ENCODE results near the gene CFAP299. TPM values are rescaled to one million over a fixed set of nuclear protein-coding genes. Genes with fewer than 3 reads are reported as not detected.
"Not testable (repeated sequence)": the region's sequence is repeated elsewhere in the genome, so short reads cannot be mapped to it uniquely, and the experiment has no call there.

The CFAP299 gene
- total RNA-seq, 1 donor from 2014 or later = not detected

DNA sequence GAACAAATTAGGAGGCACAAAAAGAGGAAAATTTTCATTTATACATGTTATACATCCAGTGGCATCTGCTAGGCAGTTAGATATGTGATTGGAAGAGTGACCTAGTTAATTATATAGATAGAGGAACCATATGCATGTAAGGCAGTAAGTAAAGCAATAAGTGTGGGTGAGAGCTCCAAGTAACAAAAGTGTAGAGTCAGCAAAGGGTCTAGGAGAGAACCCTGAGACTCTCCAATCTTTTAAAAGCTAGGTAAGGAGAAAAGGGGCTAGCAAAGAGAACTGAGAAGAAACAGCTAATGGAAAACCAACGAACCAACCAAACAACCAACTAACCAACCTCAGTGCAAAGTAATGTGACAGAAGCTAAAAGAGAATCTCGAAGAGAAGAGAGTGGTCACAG is 3.8 kb upstream of the CFAP299 start:
- H3K4me1 ChIP-seq = peaks cover 0 to 2% of the 10 kb centered on the region in 2 donors
- intact Hi-C loops (cut with DNase I) = no loop called here
- no peak overlapping the region for H3K4me3 ChIP-seq
- no peak overlapping the region for H3K27ac ChIP-seq
- no peaks in the 10 kb centered on the region for H3K9me3 ChIP-seq
- peaks cover 3% of the 10 kb centered on the region for H3K27me3 ChIP-seq
- no peaks in the 10 kb centered on the region for H3K36me3 ChIP-seq
- TF ChIP-seq, protein P1, sequence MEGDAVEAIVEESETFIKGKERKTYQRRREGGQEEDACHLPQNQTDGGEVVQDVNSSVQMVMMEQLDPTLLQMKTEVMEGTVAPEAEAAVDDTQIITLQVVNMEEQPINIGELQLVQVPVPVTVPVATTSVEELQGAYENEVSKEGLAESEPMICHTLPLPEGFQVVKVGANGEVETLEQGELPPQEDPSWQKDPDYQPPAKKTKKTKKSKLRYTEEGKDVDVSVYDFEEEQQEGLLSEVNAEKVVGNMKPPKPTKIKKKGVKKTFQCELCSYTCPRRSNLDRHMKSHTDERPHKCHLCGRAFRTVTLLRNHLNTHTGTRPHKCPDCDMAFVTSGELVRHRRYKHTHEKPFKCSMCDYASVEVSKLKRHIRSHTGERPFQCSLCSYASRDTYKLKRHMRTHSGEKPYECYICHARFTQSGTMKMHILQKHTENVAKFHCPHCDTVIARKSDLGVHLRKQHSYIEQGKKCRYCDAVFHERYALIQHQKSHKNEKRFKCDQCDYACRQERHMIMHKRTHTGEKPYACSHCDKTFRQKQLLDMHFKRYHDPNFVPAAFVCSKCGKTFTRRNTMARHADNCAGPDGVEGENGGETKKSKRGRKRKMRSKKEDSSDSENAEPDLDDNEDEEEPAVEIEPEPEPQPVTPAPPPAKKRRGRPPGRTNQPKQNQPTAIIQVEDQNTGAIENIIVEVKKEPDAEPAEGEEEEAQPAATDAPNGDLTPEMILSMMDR (IDR thresholded peaks at IDR 0.05) = no peak
- DNase-seq (ENCODE audit: low spot score in 2 of 2) = no peak

DNA sequence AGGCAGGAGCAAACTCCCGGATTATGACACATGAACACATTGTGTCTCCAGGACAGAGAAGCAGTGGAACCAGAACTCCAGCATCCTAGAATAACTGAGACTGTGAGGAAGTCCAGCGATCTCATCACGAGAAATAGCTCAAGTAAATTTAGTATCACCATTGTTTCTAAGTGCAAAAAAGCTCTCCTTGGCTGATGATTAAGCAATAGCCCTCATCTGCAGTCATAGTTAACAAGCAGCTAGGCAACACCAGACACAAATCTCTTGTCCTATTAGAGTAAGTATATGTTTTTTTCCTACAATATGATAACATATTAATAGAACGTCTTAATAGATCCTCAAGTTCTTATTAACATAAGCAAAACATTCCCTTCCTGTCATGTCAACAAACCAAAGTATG is 2.4 kb upstream of the CFAP299 start:
- intact Hi-C loops (cut with DNase I) = no loop called here
- Histone ChIP-seq H3K4me3 (no peak overlapping the region), H3K4me1 (peaks cover 0 to 2% of the 10 kb centered on the region in 2 donors), H3K27me3 (peaks cover 4% of the 10 kb centered on the region), H3K9me3 (no peaks in the 10 kb centered on the region), H3K27ac (no peak overlapping the region), H3K36me3 (no peaks in the 10 kb centered on the region)
- TF ChIP-seq, protein P1 (IDR thresholded peaks at IDR 0.05) = no peak
- DNase-seq (ENCODE audit: low spot score in 2 of 2) = no peak

DNA sequence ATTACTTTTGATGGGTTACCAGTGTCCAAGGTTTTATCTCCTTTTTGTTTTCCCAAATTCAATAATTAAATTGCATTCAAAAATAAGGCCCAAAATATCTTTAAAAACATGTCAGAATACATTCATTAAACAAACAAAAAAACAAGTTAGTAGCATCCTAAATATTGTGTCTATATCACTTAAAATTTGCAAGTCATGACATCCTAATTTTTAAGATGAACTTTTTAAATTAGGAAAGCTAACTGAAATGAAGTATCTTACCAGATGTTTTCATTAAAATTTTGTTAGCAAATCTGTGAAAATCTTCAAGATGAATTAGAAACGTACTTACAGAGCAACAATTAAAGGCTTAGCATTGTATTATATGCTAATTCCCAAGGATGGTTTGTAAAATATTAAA is 962 bp upstream of the CFAP299 start:
- no peak for DNase-seq (ENCODE audit: low spot score in 2 of 2)
- TF ChIP-seq, protein P1 (IDR thresholded peaks at IDR 0.05) = no peak
- Histone ChIP-seq H3K27ac (no peak overlapping the region), H3K9me3 (no peaks in the 10 kb centered on the region), H3K4me1 (peaks cover 0 to 2% of the 10 kb centered on the region in 2 donors), H3K27me3 (peaks cover 4% of the 10 kb centered on the region), H3K4me3 (no peak overlapping the region), H3K36me3 (no peaks in the 10 kb centered on the region)
- intact Hi-C loops (cut with DNase I) = no loop called here

DNA sequence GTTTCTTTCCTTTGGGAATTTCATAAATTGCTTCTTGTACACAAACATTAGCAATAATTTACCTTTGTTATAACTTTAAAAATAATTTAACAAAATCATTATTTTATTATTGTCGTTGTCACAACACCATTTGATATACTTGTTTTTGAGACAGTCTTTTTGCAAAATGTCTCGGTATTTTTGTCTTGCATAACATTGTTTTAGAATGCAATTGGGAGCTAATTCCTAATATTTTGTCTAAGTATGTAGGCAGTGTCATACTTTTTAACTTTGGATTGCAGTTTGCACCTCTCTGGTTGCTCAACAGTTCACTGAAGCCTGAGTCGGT is 340 bp upstream of the CFAP299 start:
- Histone ChIP-seq H3K4me3 (peak overlapping the region; percentile 41 to 68), H3K36me3 (no peaks in the 10 kb centered on the region), H3K27me3 (peaks cover 4% of the 10 kb centered on the region), H3K4me1 (peaks cover 0 to 2% of the 10 kb centered on the region in 2 donors), H3K9me3 (no peaks in the 10 kb centered on the region), H3K27ac (no peak overlapping the region)
- TF ChIP-seq, protein P1 (IDR thresholded peaks at IDR 0.05) = no peak
- no peak for DNase-seq (ENCODE audit: low spot score in 2 of 2)
- intact Hi-C loops (cut with DNase I) = no loop called here

DNA sequence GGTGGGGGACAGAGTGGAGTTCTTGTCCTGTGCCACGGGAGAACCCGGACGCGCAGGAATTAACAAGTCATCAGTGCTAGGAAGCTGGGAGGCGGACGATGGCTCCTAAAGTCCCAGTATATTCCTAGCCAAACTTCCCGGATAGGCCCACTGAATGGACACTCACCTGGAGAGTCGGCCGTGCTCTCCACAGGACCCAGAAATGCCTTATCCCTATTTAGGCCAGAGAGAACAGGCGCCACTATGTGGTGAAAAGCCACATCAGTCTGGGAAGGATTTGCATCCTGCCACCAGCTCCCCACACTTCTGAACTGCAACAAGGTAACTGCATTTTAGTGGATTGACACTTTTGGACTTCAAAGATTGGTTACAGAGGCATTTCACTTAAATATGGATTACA is 1.1 kb downstream of the CFAP299 start:
- Histone ChIP-seq H3K36me3 (no peaks in the 10 kb centered on the region), H3K4me3 (peak overlapping the region; percentile 41 to 68), H3K27me3 (peaks cover 4% of the 10 kb centered on the region), H3K27ac (no peak overlapping the region), H3K9me3 (no peaks in the 10 kb centered on the region), H3K4me1 (peaks cover 0 to 2% of the 10 kb centered on the region in 2 donors)
- DNase-seq (ENCODE audit: low spot score in 2 of 2) = no peak
- TF ChIP-seq, protein P1 (IDR thresholded peaks at IDR 0.05) = no peak
- intact Hi-C loops (cut with DNase I) = no loop called here

DNA sequence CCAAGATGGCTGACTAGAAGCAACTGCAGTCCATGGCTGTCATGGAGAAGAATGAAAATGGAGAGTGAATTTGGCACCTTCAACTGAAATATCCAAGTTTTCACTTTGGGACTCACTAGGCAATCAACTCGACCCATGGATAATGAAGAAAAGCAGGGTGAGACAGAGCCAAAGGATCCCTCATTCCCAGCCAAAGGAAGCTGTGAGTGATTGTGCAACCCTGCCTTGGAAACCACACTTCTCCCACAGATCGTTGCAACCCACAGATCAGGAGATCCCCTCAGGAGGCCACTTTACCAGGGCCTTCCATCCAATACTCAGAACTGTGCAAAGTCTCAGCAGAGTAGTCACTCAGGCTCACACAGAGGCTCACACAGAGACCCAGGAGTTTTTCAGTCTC is 4.5 kb downstream of the CFAP299 start:
- TF ChIP-seq, protein P1 (IDR thresholded peaks at IDR 0.05) = no peak
- Histone ChIP-seq H3K4me3 (no peak overlapping the region), H3K36me3 (no peaks in the 10 kb centered on the region), H3K9me3 (no peaks in the 10 kb centered on the region), H3K27ac (no peak overlapping the region), H3K27me3 (peaks cover 4% of the 10 kb centered on the region), H3K4me1 (peaks cover 0 to 2% of the 10 kb centered on the region in 2 donors)
- no peak for DNase-seq (ENCODE audit: low spot score in 2 of 2)
- intact Hi-C loops (cut with DNase I) = no loop called here

DNA sequence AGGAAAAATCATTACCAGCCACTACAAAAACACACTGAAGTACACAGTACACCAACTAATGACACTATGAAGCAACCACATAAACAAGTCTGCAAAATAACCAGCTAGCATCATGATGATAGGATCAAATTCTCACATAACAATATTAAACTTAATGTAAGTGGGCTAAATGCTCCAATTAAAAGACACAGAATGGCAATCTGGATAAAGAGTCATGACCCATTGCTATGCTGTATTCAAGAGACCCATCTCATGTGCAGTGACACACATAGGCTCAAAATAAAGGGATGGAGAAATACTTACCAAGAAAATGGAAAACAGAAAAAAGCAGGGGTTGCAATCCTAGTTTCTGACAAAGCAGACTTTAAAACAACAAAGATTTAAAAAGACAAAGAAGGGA is 7.2 kb downstream of the CFAP299 start:
- H3K4me1 ChIP-seq; H3K36me3 ChIP-seq; DNase-seq (ENCODE audit: low spot score in 2 of 2); H3K4me3 ChIP-seq; H3K9me3 ChIP-seq; H3K27me3 ChIP-seq; H3K27ac ChIP-seq; intact Hi-C loops (cut with DNase I): not testable (repeated sequence)

Data from ascending aorta (tissue), 2 donors.